Large intestine (tissue), 3 donors: Measurements from ENCODE around the gene SAC3D1. TPM values are rescaled to one million over a fixed set of nuclear protein-coding genes. Genes with fewer than 3 reads are reported as not detected.

ENCODE experiments used
- DNase-seq, 2 donors: peaks; one replicate each; pipeline versions ENCODE4 v3.0.0 to v3.0.0-alpha.2; 2013
- H3K27ac ChIP-seq: one replicate; pipeline ENCODE4 v1.5.1; 2013; ENCODE audit warnings: low read length
- H3K27me3 ChIP-seq: 2 replicates; pipeline ENCODE4 v1.6.1; 2013; ENCODE audit warnings: low read length; ENCODE audit not compliant: control insufficient read depth, insufficient read depth
- H3K36me3 ChIP-seq: 2 replicates; pipeline ENCODE4 v1.6.1; 2013; ENCODE audit warnings: low read length; ENCODE audit not compliant: control insufficient read depth, insufficient read depth
- H3K4me1 ChIP-seq: one replicate; pipeline ENCODE4 v1.6.1; 2013; ENCODE audit warnings: low read length; ENCODE audit not compliant: control insufficient read depth, insufficient read depth
- H3K4me3 ChIP-seq: one replicate; pipeline ENCODE4 v1.5.1; 2013; ENCODE audit warnings: low read length
- H3K9me3 ChIP-seq: one replicate; pipeline ENCODE4 v1.6.1; 2013; ENCODE audit warnings: mild to moderate bottlenecking, low read depth, low read length, moderate library complexity; ENCODE audit not compliant: control insufficient read depth
- WGBS: methylation state at CpG from one replicate; pipeline ENCODE4 v1.1.5; 2013; ENCODE audit warnings: low lambda C conversion rate; ENCODE audit not compliant: insufficient coverage; 5-methylcytosine and 5-hydroxymethylcytosine counted together
- polyA plus RNA-seq: library from polyadenylated mRNA; unstranded; fragments of 120-200 nt; gene quantifications from one replicate; pipeline ENCODE4 v1.2.1, GENCODE V29; 2013

SAC3D1 gene
- polyA plus RNA-seq, 1 donor: 8.9 TPM

DNA sequence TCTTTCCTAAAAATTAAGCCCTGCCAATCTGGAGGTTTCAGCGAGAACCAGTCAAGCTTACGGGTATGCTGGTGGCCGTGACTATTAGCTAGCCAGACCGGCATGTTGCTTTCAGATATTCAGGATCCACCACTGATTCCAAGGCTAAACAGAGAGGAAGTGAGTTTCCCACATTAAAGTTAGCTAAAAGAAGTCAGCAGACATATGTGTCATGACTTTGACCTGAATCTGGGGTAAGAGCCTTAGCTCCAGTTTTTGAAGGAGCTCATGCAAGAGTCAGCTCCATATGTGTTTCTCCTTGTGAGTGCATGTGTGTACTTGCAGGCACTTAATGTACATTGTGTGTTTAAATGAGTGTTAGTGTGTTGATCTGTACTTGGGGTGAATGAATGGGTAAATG, 44.4 kb downstream of the SAC3D1 start:
- peaks cover 7% of the 10 kb centered on the region for H3K4me1 ChIP-seq
- no CpG with 5 or more reads among the region's 4 CpGs for WGBS
- no peak for DNase-seq
- no peaks in the 10 kb centered on the region for H3K27me3 ChIP-seq
- no peaks in the 10 kb centered on the region for H3K9me3 ChIP-seq
- no peak overlapping the region for H3K4me3 ChIP-seq
- H3K27ac ChIP-seq: no peak overlapping the region
- H3K36me3 ChIP-seq: peaks cover 53% of the 10 kb centered on the region

- H3K27ac ChIP-seq: no peak overlapping the region
- no peaks in the 10 kb centered on the region for H3K27me3 ChIP-seq
- no peak for DNase-seq
- no CpG with 5 or more reads among the region's 9 CpGs for WGBS
- H3K4me1 ChIP-seq: peaks cover 7% of the 10 kb centered on the region
- no peaks in the 10 kb centered on the region for H3K9me3 ChIP-seq
- H3K4me3 ChIP-seq: no peak overlapping the region
- H3K36me3 ChIP-seq: peaks cover 52% of the 10 kb centered on the region
These were observed 45.8 kb downstream of the SAC3D1 start for GRCh38 chr11:65086809-65087208.

DNA sequence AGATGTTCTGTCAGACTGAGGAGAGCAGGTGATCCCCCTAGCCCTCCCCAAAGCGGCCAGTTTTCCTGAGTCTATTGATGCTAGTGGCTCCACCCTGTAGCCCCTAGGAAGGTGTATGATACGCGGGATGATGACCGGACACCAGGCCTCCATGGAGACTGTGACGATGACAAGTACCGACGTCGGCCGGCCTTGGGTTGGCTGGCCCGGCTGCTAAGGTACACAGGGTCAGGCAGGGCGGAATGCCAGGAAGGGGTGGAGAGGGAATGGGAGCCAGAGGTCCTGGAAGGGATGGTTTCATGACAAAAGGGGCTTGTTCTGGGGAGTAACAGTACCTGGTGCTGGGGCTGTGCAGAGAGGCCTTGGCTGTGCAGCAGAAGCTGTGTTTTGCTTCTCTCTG, 46.2 kb downstream of the SAC3D1 start:
- peaks cover 7% of the 10 kb centered on the region for H3K4me1 ChIP-seq
- peaks cover 52% of the 10 kb centered on the region for H3K36me3 ChIP-seq
- H3K27ac ChIP-seq: no peak overlapping the region
- DNase-seq: no peak
- no peaks in the 10 kb centered on the region for H3K9me3 ChIP-seq
- H3K27me3 ChIP-seq: no peaks in the 10 kb centered on the region
- no peak overlapping the region for H3K4me3 ChIP-seq
- WGBS: 100% methylated on average over 1 of the region's 11 CpGs

GRCh38 chr11:65087827-65088226, 46.8 kb downstream of the SAC3D1 start:
- no peaks in the 10 kb centered on the region for H3K27me3 ChIP-seq

DNA sequence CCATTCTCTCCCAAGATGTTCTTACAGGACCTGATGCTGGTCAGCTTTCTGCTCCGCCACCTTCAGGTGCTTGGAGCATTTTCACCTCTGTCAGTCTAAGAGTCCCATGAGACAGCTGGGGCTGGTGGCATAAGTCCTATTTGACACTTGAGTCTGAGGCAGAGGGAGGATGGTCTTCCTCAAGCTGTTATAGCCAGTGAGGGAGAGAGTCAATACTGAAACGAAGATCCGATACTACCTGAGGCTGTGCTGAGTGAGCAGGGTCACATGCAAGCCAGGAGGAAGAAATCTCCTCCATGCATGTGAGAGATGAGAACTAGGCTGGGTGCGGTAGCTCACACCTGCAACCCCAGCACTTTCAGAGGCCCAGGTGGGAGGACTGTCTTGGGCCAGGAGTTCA, 48.6 kb downstream of the SAC3D1 start:
- DNase-seq: no peak
- H3K9me3 ChIP-seq: no peaks in the 10 kb centered on the region
- no peak overlapping the region for H3K4me3 ChIP-seq
- no peak overlapping the region for H3K27ac ChIP-seq
- no peaks in the 10 kb centered on the region for H3K27me3 ChIP-seq
- H3K36me3 ChIP-seq: peaks cover 52% of the 10 kb centered on the region
- WGBS: no CpG with 5 or more reads among the region's 4 CpGs
- peaks cover 7% of the 10 kb centered on the region for H3K4me1 ChIP-seq

More at GRCh38 chr11:65087827-65088226, 46.8 kb downstream of the SAC3D1 start:
- H3K4me3 ChIP-seq: no peak overlapping the region
- WGBS: no CpG with 5 or more reads among the region's 15 CpGs
- DNase-seq: no peak
- H3K4me1 ChIP-seq: peaks cover 7% of the 10 kb centered on the region
- no peak overlapping the region for H3K27ac ChIP-seq
- no peaks in the 10 kb centered on the region for H3K9me3 ChIP-seq
- H3K36me3 ChIP-seq: peaks cover 52% of the 10 kb centered on the region

DNA sequence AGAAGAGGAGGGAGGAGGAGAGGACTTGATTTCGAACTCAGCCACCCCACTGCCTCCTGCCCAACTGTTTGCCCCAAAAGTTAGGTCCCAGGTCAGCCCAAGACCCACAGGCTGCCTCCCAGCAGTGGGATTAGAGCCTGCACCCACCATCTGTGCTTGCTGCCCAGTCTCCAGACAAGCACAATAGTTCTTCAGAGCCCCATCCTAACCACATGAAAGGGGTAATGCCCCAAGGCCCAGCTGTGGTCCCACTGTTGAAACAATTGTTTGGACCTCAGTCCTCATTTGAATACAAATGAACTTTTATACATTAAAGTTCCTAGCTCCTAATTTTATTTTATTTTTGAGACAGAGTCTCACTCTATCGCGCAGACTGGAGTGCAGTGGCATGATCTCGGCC, 49.6 kb downstream of the SAC3D1 start:
- Histone ChIP-seq H3K9me3 (no peaks in the 10 kb centered on the region), H3K36me3 (peaks cover 44% of the 10 kb centered on the region), H3K4me3 (no peak overlapping the region), H3K4me1 (peaks cover 3% of the 10 kb centered on the region), H3K27ac (no peak overlapping the region), H3K27me3 (no peaks in the 10 kb centered on the region)
- peak in 1 of 2 donors; percentile 1 for DNase-seq
- WGBS: no CpG with 5 or more reads among the region's 4 CpGs

Other genes with a start within 250 kb of the SAC3D1 start
- gene MAP4K2, start 238.0 kb upstream of the SAC3D1 start, polyA plus RNA-seq: 13.5 TPM
- gene MEN1, start 230.7 kb upstream of the SAC3D1 start, polyA plus RNA-seq: 29.0 TPM
- gene CDC42BPG, start 196.6 kb upstream of the SAC3D1 start, polyA plus RNA-seq: 5.5 TPM
- gene EHD1, start 162.6 kb upstream of the SAC3D1 start, polyA plus RNA-seq: 94.8 TPM
- 18.4 TPM for gene ATG2A, start 124.0 kb upstream of the SAC3D1 start, polyA plus RNA-seq
- gene PPP2R5B, start 116.5 kb upstream of the SAC3D1 start, polyA plus RNA-seq: 11.6 TPM
- gene GPHA2, start 105.3 kb upstream of the SAC3D1 start, polyA plus RNA-seq: 0.24 TPM
- 0.09 TPM for gene MAJIN, start 69.1 kb upstream of the SAC3D1 start, polyA plus RNA-seq
- gene BATF2, start 44.2 kb upstream of the SAC3D1 start, polyA plus RNA-seq: 15.7 TPM
- 83.3 TPM for gene ARL2, start 27.1 kb upstream of the SAC3D1 start, polyA plus RNA-seq
- gene SNX15, start 13.8 kb upstream of the SAC3D1 start, polyA plus RNA-seq: 37.7 TPM
- gene NAALADL1, start 17.3 kb downstream of the SAC3D1 start, polyA plus RNA-seq: 8.9 TPM
- 11.3 TPM for gene CDCA5, start 42.8 kb downstream of the SAC3D1 start, polyA plus RNA-seq
- 35.8 TPM for gene ZFPL1, start 43.0 kb downstream of the SAC3D1 start, polyA plus RNA-seq
- gene VPS51, start 55.0 kb downstream of the SAC3D1 start, polyA plus RNA-seq: 102 TPM
- gene TM7SF2, start 70.7 kb downstream of the SAC3D1 start, polyA plus RNA-seq: 56.4 TPM
- 6.4 TPM for gene ZNHIT2, start 76.5 kb downstream of the SAC3D1 start, polyA plus RNA-seq
- 1,012 TPM for gene FAU, start 80.9 kb downstream of the SAC3D1 start, polyA plus RNA-seq
- 35.1 TPM for gene MRPL49, start 81.1 kb downstream of the SAC3D1 start, polyA plus RNA-seq
- 37.9 TPM for gene SYVN1, start 93.3 kb downstream of the SAC3D1 start, polyA plus RNA-seq
- not detected for gene SPDYC, start 129.0 kb downstream of the SAC3D1 start, polyA plus RNA-seq
- 106 TPM for gene CAPN1, start 140.7 kb downstream of the SAC3D1 start, polyA plus RNA-seq
- 13.6 TPM for gene POLA2, start 220.8 kb downstream of the SAC3D1 start, polyA plus RNA-seq